GM10266 (cell line): ENCODE data around the gene CBFA2T3.

ENCODE experiments used
- DNase-seq: peaks from one replicate; pipeline ENCODE4 v3.0.0; 2012; ENCODE audit errors: extremely low spot score
- TF ChIP-seq, protein P1 (sequence below): IDR thresholded peaks from 2 replicates; pipeline ENCODE4 v1.5.1; 2012; ENCODE audit warnings: mild to moderate bottlenecking, low read depth; ENCODE audit not compliant: control insufficient read depth, insufficient read depth; ENCODE audit errors: missing control alignments

CBFA2T3 gene

DNA sequence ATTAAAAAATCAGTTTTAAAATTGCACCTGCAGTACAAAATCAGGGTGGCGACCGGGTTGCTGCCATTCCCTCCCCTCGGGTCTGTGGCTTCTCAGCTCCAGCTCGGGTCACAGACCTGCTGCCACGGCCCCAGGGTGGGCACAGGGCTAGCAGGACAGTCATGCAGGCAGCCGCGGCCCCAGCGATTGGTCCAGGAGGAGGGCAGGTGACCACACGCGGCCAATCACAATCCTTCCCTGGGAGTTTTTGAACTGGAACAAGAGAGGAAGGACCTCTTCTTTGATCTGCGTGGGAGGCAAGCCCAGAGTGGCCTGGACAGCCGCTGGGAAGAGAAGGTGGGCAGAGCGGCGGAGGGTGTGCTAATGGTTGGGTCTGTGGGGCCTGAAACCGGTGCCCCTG, 25.5 kb downstream of the CBFA2T3 start:
- no peak for DNase-seq
- TF ChIP-seq, protein P1, sequence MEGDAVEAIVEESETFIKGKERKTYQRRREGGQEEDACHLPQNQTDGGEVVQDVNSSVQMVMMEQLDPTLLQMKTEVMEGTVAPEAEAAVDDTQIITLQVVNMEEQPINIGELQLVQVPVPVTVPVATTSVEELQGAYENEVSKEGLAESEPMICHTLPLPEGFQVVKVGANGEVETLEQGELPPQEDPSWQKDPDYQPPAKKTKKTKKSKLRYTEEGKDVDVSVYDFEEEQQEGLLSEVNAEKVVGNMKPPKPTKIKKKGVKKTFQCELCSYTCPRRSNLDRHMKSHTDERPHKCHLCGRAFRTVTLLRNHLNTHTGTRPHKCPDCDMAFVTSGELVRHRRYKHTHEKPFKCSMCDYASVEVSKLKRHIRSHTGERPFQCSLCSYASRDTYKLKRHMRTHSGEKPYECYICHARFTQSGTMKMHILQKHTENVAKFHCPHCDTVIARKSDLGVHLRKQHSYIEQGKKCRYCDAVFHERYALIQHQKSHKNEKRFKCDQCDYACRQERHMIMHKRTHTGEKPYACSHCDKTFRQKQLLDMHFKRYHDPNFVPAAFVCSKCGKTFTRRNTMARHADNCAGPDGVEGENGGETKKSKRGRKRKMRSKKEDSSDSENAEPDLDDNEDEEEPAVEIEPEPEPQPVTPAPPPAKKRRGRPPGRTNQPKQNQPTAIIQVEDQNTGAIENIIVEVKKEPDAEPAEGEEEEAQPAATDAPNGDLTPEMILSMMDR, result no peak

DNA sequence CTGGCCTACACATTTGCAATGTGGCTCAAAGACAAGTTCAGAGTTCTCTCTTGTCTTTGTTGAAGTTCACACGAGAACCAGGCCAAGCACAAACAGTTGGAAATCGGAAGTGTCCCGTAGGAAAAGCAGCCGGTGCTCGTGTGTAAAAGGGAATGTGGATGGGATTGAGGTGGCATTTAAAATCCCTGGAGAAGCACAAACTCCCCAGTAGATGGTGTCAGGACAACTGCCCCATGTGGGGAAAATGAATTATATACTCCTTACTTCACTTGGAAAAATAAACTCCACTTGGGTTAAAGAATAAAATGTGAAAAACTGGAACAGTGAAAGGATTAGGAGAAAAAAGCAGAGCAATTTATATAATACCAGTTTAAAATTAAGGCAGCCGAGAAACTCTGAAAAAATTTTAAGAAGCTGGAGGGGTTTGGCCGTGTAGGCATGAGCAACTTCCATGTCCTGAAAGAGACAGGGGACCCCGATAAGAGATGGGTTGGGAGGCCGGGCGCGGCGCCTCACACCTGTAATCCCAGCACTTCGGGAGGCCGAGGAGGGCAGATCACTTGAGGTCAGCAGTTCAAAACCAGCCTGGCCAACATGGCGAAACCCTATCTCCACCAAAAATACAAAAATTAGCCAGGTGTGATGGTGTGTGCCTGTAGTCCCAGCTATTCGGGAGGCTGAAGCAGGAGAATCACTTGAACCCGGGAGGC, 28.1 kb downstream of the CBFA2T3 start:
- DNase-seq, result no peak

DNA sequence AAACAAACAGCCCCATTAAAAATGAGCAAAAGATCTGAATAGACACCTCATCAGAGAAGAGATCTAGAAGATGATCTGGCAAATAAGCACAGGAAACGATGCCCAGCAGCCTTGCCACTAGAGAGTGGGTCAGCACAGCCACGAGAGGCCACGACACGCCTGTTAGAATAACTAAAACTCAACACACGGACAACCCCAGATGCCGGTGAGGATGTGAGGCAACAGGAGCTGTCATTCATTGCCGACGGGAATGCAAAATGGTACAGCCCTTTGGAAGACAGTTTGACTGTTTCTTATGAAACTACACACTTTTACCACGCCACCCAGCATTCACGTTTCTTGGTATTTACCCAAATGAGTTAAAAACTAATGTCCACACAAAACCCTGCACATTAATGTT, 31.5 kb downstream of the CBFA2T3 start:
- TF ChIP-seq, protein P1, result no peak
- DNase-seq, result no peak

More for the DNA sequence above, 28.1 kb downstream of the CBFA2T3 start:
- TF ChIP-seq, protein P1, result no peak

DNA sequence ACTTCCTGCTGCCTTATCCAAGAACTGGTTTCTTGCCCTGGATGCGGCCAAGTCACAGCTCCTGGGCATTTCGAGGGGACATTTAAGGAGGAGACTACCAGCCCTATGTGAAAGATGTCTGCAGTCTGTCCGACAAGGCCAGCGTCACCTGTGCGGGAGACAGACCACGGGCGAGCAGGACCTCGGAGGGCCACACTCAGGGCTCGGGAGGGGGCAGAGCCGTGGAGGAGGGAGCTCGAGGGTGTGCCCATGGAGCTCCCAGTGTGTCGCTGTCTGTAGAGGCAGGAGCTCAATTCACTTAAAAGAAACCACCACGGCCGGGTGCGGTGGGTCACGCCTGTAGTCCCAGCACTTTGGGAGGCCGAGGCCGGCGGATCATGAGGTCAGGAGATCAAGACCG, 33.3 kb downstream of the CBFA2T3 start:
- DNase-seq, result no peak
- TF ChIP-seq, protein P1, result no peak

DNA sequence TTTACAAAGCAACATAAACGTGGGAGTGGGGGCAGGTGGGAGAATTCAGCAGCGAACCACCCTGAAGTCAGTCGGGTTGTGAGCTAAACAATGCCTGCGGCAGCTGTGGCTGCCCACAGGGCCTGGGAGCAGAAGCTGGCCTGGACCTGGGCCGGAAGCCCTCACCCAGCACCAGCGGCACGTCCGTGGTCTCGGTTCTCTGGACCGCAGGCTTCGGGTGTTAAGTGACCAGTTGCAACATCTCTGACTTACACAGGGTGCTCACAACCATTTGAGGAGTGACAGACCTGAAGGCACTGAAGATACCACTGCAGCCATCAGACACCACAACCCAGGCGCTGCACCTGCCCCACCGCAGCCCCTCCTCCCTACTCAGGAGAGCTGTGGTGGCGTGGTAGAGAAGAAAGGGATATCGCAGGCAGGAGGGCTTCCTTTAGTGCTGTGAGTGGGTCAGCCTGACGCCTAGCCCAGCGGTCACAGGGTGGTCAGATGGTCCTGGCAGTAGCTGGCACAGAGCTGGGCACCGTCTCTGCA, 33.8 kb downstream of the CBFA2T3 start:
- DNase-seq, result no peak
- TF ChIP-seq, protein P1, result no peak

DNA sequence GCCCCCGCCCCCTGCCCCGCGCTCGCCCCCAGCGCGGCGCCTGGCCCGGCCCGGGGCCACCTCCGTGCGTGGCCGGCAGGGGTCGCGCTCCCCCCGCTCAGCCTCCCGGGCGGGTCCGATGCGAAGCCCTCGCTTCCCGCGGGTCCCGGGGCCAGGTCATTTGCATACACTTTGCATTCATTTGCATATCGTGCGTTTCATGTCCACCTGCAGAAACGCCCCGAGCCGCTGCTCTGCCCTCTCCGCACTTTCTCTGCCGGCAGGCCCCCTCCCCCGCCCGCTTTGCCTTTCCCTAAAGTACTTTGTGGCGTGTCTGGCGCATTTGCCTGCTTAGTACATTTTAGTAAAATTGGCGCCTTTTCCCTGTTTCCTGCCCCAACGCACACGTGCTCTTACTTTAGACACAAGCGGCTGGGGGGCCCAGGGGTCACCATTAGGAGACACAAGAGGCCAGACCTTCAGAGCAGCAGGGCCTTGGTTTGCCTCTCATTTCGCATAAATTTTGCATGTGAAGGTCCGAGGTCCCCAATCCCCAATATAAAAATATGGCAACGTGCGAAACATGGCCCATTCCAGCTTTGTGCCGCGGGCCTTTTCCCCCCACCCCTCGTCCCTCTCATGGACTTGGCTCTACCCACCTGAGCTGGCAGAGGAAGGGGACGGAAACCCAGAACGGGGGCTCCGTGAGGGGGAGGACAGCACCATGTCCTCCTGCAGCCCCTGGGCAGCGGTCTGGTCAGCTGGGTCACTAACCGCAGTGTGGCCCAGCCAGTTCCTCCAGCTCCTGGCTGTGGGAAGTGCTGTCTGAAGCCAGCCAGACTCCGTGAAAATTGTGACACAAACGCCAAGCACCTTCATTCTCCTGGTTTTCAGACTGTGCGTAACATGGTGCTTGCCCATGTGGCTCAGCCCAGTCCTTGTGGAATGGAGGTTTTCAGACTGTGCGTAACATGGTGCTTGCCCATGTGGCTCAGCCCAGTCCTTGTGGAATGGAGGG, 34.8 kb downstream of the CBFA2T3 start:
- TF ChIP-seq, protein P1, result peak; percentile 87
- DNase-seq, result peak; percentile 94
